ENCODE data around the gene TAF4.

The TAF4 gene

GRCh38 chr20:61956396-61957342, 109.0 kb downstream of the TAF4 start (continued):
- TF ChIP-seq ZNF148 (tag by site-specific recombination; IDR thresholded peaks at IDR 0.05; ENCODE audit: borderline replicate concordance) (no peak), ZNF768 (tag by site-specific recombination; IDR thresholded peaks at IDR 0.05) (no peak), MYNN (tag by site-specific recombination; IDR thresholded peaks at IDR 0.05; ENCODE audit: borderline replicate concordance) (no peak), ZNF843 (tag by site-specific recombination; IDR thresholded peaks at IDR 0.05) (0 out of 2 replicates have a peak, but pooled peaks have one; percentile 46), OSR2 (tag by site-specific recombination; IDR thresholded peaks at IDR 0.05) (peak; percentile 52; the same call in 1 of the 2 replicates), ZSCAN16 (tag by site-specific recombination; IDR thresholded peaks at IDR 0.05) (no peak), ZNF549 (tag by site-specific recombination; IDR thresholded peaks at IDR 0.05) (no peak), ZNF214 (tag by site-specific recombination; IDR thresholded peaks at IDR 0.05; ENCODE audit: borderline replicate concordance) (no peak), ZNF639 (tag by site-specific recombination; IDR thresholded peaks at IDR 0.05) (0 out of 2 replicates have a peak, but pooled peaks have one; percentile 34), ZNF174 (tag by site-specific recombination; IDR thresholded peaks at IDR 0.05) (no peak), ZNF280C (tag by site-specific recombination; IDR thresholded peaks at IDR 0.05) (no peak), ZNF311 (tag by site-specific recombination; IDR thresholded peaks at IDR 0.05; ENCODE audit: borderline replicate concordance) (no peak), ZNF629 (tag by site-specific recombination; IDR thresholded peaks at IDR 0.05) (peak; percentile 99), ZNF16 (tag by site-specific recombination; IDR thresholded peaks at IDR 0.05; ENCODE audit: low read depth) (no peak), ZNF677 (tag by site-specific recombination; IDR thresholded peaks at IDR 0.05) (no peak), ZNF510 (tag by site-specific recombination; IDR thresholded peaks at IDR 0.05; ENCODE audit: insufficient replicate concordance) (no peak), ZFP37 (tag by site-specific recombination; IDR thresholded peaks at IDR 0.05) (no peak), ZBTB44 (tag by site-specific recombination; IDR thresholded peaks at IDR 0.05) (no peak), ZNF837 (tag by site-specific recombination; IDR thresholded peaks at IDR 0.05) (no peak), ZNF221 (tag by site-specific recombination; IDR thresholded peaks at IDR 0.05; ENCODE audit: borderline replicate concordance) (no peak), SALL2 (tag by site-specific recombination; IDR thresholded peaks at IDR 0.05; ENCODE audit: borderline replicate concordance) (no peak), ZBTB8A (tag by site-specific recombination; IDR thresholded peaks at IDR 0.05) (no peak), ZNF140 (tag by site-specific recombination; IDR thresholded peaks at IDR 0.05) (no peak), HOXC10 (CRISPR knock-in tag; IDR thresholded peaks at IDR 0.05) (no peak), ZNF274 (IDR thresholded peaks at IDR 0.05; ENCODE audit: low read length) (no peak), ZNF274 (tag by site-specific recombination; IDR thresholded peaks at IDR 0.05; ENCODE audit: borderline replicate concordance) (no peak), PRDM1 (tag by site-specific recombination; IDR thresholded peaks at IDR 0.05) (peak; percentile 70), ZNF621 (tag by site-specific recombination; IDR thresholded peaks at IDR 0.05) (no peak), ZNF37A (tag by site-specific recombination; IDR thresholded peaks at IDR 0.05) (no peak), EGR2 (tag by site-specific recombination; IDR thresholded peaks at IDR 0.05; ENCODE audit: low read depth) (no peak), ZNF692 (tag by site-specific recombination; IDR thresholded peaks at IDR 0.05) (0 out of 2 replicates have a peak, but pooled peaks have one; percentile 11)

Data from HEK293 (cell line).